ENCODE results near the gene EFCC1.

Gene EFCC1

GRCh38 chr3:129050556-129051295, 49.6 kb downstream of the EFCC1 start:
- no peaks in the 10 kb centered on the region for H3K27me3 ChIP-seq (ENCODE audit: insufficient read depth, low read length)
- no peak overlapping the region for H3K18ac ChIP-seq (ENCODE audit: low read length)
- H3K4me3 ChIP-seq (ENCODE audit: low read depth, low read length) = no peak overlapping the region
- no peak overlapping the region for H3K27ac ChIP-seq (ENCODE audit: low read depth, low read length)
- H3K4me2 ChIP-seq (ENCODE audit: low read length) = no peak overlapping the region
- no peak overlapping the region for H3K23ac ChIP-seq (ENCODE audit: low read length)
- no peaks in the 10 kb centered on the region for H3K4me1 ChIP-seq (ENCODE audit: control insufficient read depth in 1 of 2, insufficient read depth in 2 of 2, low read length in 2 of 2)
- no peak overlapping the region for H2BK12ac ChIP-seq (ENCODE audit: low read length)
- no peak overlapping the region for H3K9ac ChIP-seq (ENCODE audit: low read length)
- H2AK5ac ChIP-seq (ENCODE audit: low read length) = no peak overlapping the region
- DNase-seq = no peak
- no peaks in the 10 kb centered on the region for H3K79me2 ChIP-seq (ENCODE audit: control insufficient read depth, insufficient read depth, low read length, poor library complexity)
- H2BK120ac ChIP-seq (ENCODE audit: insufficient read depth, low read length, poor library complexity) = no peak overlapping the region
- no peak overlapping the region for H4K8ac ChIP-seq (ENCODE audit: low read depth, low read length)
- H3K14ac ChIP-seq (ENCODE audit: low read length) = no peak overlapping the region
- H2AFZ ChIP-seq (ENCODE audit: insufficient read depth, low read length, poor library complexity) = no peak overlapping the region
- H3K79me1 ChIP-seq (ENCODE audit: low read length) = no peaks in the 10 kb centered on the region
- WGBS (ENCODE audit: extremely low coverage, insufficient coverage, insufficient read length) = no CpG with 5 or more reads among the region's 12 CpGs
- no peak overlapping the region for H2BK5ac ChIP-seq (ENCODE audit: low read depth, low read length, poor library complexity)
- H4K12ac ChIP-seq (ENCODE audit: low read depth, low read length) = no peak overlapping the region
- no peaks in the 10 kb centered on the region for H3K36me3 ChIP-seq (ENCODE audit: control insufficient read depth in 1 of 2, insufficient read depth in 2 of 2, low read length in 2 of 2)
- H3K4ac ChIP-seq (ENCODE audit: low read depth, low read length) = no peak overlapping the region
- H4K91ac ChIP-seq (ENCODE audit: low read depth, low read length) = no peak overlapping the region
- peaks cover 8% of the 10 kb centered on the region for H3K9me3 ChIP-seq (ENCODE audit: insufficient read depth, low read depth, low read length)

DNA sequence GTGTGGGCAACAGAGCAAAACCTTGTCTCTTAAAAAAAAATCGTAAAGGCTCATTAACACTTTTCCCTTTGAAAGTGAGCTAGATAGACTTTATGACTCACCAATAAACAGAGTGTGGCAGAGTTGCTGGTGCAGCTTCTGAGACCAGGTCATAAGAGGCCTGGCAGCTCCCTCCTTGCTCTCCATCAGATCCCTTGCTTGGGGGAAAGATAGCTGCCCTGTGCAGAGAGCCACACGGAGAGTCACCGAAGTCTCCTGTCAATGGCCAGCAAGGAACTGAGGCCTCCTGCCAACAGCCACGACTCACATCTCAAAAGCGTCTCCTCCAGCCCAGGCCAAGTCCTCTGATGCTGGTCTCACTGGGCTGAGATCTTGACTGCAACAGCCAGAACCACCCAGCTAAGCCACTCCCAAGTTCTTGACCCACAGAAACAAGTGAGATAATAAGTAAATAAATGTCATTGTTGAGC, 50.8 kb downstream of the EFCC1 start:
- DNase-seq = no peak
- no peaks in the 10 kb centered on the region for H3K4me1 ChIP-seq (ENCODE audit: control insufficient read depth in 1 of 2, insufficient read depth in 2 of 2, low read length in 2 of 2)
- H3K9me3 ChIP-seq (ENCODE audit: insufficient read depth, low read depth, low read length) = peaks cover 6% of the 10 kb centered on the region
- no peaks in the 10 kb centered on the region for H3K27me3 ChIP-seq (ENCODE audit: insufficient read depth, low read length)
- no peak overlapping the region for H3K18ac ChIP-seq (ENCODE audit: low read length)
- no peak overlapping the region for H3K4me2 ChIP-seq (ENCODE audit: low read length)
- H3K79me1 ChIP-seq (ENCODE audit: low read length) = no peaks in the 10 kb centered on the region
- no peak overlapping the region for H2AK5ac ChIP-seq (ENCODE audit: low read length)
- no peak overlapping the region for H3K27ac ChIP-seq (ENCODE audit: low read depth, low read length)
- no peak overlapping the region for H2BK120ac ChIP-seq (ENCODE audit: insufficient read depth, low read length, poor library complexity)
- H3K9ac ChIP-seq (ENCODE audit: low read length) = no peak overlapping the region
- H4K8ac ChIP-seq (ENCODE audit: low read depth, low read length) = no peak overlapping the region
- no peak overlapping the region for H4K91ac ChIP-seq (ENCODE audit: low read depth, low read length)
- H3K36me3 ChIP-seq (ENCODE audit: control insufficient read depth in 1 of 2, insufficient read depth in 2 of 2, low read length in 2 of 2) = no peaks in the 10 kb centered on the region
- no peak overlapping the region for H3K14ac ChIP-seq (ENCODE audit: low read length)
- H2BK5ac ChIP-seq (ENCODE audit: low read depth, low read length, poor library complexity) = no peak overlapping the region
- H3K23ac ChIP-seq (ENCODE audit: low read length) = no peak overlapping the region
- H3K79me2 ChIP-seq (ENCODE audit: control insufficient read depth, insufficient read depth, low read length, poor library complexity) = no peaks in the 10 kb centered on the region
- H3K4me3 ChIP-seq (ENCODE audit: low read depth, low read length) = no peak overlapping the region
- no CpG with 5 or more reads among the region's 5 CpGs for WGBS (ENCODE audit: extremely low coverage, insufficient coverage, insufficient read length)
- H3K4ac ChIP-seq (ENCODE audit: low read depth, low read length) = no peak overlapping the region
- H2BK12ac ChIP-seq (ENCODE audit: low read length) = no peak overlapping the region
- H2AFZ ChIP-seq (ENCODE audit: insufficient read depth, low read length, poor library complexity) = no peak overlapping the region
- no peak overlapping the region for H4K12ac ChIP-seq (ENCODE audit: low read depth, low read length)

GRCh38 chr3:129052675-129053074, 51.6 kb downstream of the EFCC1 start:
- Histone ChIP-seq H3K79me1 (ENCODE audit: low read length) (no peaks in the 10 kb centered on the region), H4K12ac (ENCODE audit: low read depth, low read length) (no peak overlapping the region), H3K27me3 (ENCODE audit: insufficient read depth, low read length) (no peaks in the 10 kb centered on the region), H3K4me2 (ENCODE audit: low read length) (no peak overlapping the region), H2AK5ac (ENCODE audit: low read length) (no peak overlapping the region), H4K91ac (ENCODE audit: low read depth, low read length) (no peak overlapping the region), H2BK12ac (ENCODE audit: low read length) (no peak overlapping the region), H3K14ac (ENCODE audit: low read length) (no peak overlapping the region), H3K23ac (ENCODE audit: low read length) (no peak overlapping the region), H3K9me3 (ENCODE audit: insufficient read depth, low read depth, low read length) (no peaks in the 10 kb centered on the region), H4K8ac (ENCODE audit: low read depth, low read length) (no peak overlapping the region), H2BK5ac (ENCODE audit: low read depth, low read length, poor library complexity) (no peak overlapping the region), H3K4me1 (ENCODE audit: control insufficient read depth in 1 of 2, insufficient read depth in 2 of 2, low read length in 2 of 2) (no peaks in the 10 kb centered on the region), H3K4me3 (ENCODE audit: low read depth, low read length) (no peak overlapping the region), H2BK120ac (ENCODE audit: insufficient read depth, low read length, poor library complexity) (no peak overlapping the region), H3K4ac (ENCODE audit: low read depth, low read length) (no peak overlapping the region), H2AFZ (ENCODE audit: insufficient read depth, low read length, poor library complexity) (no peak overlapping the region), H3K18ac (ENCODE audit: low read length) (no peak overlapping the region), H3K79me2 (ENCODE audit: control insufficient read depth, insufficient read depth, low read length, poor library complexity) (no peaks in the 10 kb centered on the region), H3K36me3 (ENCODE audit: control insufficient read depth in 1 of 2, insufficient read depth in 2 of 2, low read length in 2 of 2) (no peaks in the 10 kb centered on the region), H3K27ac (ENCODE audit: low read depth, low read length) (no peak overlapping the region), H3K9ac (ENCODE audit: low read length) (no peak overlapping the region)
- no peak for DNase-seq
- WGBS (ENCODE audit: extremely low coverage, insufficient coverage, insufficient read length) = no CpG with 5 or more reads among the region's 6 CpGs

DNA sequence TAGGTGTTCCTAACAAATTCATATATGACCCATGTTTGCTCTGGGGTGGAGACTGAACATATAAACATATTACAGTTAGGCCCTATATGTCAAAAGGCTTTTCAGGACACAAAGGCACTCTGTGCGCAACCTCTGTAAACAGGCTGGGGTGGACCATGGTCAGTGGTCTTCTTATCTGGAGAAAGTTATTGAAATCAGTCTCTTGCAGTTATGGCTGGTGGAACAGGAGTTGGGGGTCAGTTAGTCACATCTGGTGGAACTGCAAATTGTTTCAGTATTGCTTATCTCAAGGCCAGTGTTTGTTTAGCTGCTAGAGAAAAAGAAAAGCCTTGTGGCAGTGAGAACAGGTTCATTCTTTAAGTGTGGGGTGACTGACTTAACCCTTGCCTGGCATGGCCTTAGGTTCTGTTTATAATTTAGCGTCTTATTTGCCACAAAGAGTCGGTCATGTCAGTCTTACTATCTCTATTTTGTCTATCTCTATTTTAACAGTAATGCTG, 53.6 kb downstream of the EFCC1 start:
- Histone ChIP-seq H4K8ac (ENCODE audit: low read depth, low read length) (no peak overlapping the region), H3K27me3 (ENCODE audit: insufficient read depth, low read length) (no peaks in the 10 kb centered on the region), H3K23ac (ENCODE audit: low read length) (no peak overlapping the region), H3K4me3 (ENCODE audit: low read depth, low read length) (no peak overlapping the region), H3K36me3 (ENCODE audit: control insufficient read depth in 1 of 2, insufficient read depth in 2 of 2, low read length in 2 of 2) (no peaks in the 10 kb centered on the region), H4K91ac (ENCODE audit: low read depth, low read length) (no peak overlapping the region), H3K4me2 (ENCODE audit: low read length) (no peak overlapping the region), H2BK12ac (ENCODE audit: low read length) (no peak overlapping the region), H3K9me3 (ENCODE audit: insufficient read depth, low read depth, low read length) (no peaks in the 10 kb centered on the region), H2AFZ (ENCODE audit: insufficient read depth, low read length, poor library complexity) (no peak overlapping the region), H3K9ac (ENCODE audit: low read length) (no peak overlapping the region), H2AK5ac (ENCODE audit: low read length) (no peak overlapping the region), H4K12ac (ENCODE audit: low read depth, low read length) (no peak overlapping the region), H3K79me1 (ENCODE audit: low read length) (no peaks in the 10 kb centered on the region), H2BK120ac (ENCODE audit: insufficient read depth, low read length, poor library complexity) (no peak overlapping the region), H3K4ac (ENCODE audit: low read depth, low read length) (no peak overlapping the region), H2BK5ac (ENCODE audit: low read depth, low read length, poor library complexity) (no peak overlapping the region), H3K27ac (ENCODE audit: low read depth, low read length) (no peak overlapping the region), H3K4me1 (ENCODE audit: control insufficient read depth in 1 of 2, insufficient read depth in 2 of 2, low read length in 2 of 2) (no peaks in the 10 kb centered on the region), H3K79me2 (ENCODE audit: control insufficient read depth, insufficient read depth, low read length, poor library complexity) (peaks cover 2% of the 10 kb centered on the region), H3K14ac (ENCODE audit: low read length) (no peak overlapping the region), H3K18ac (ENCODE audit: low read length) (no peak overlapping the region)
- no CpG with 5 or more reads among the region's 3 CpGs for WGBS (ENCODE audit: extremely low coverage, insufficient coverage, insufficient read length)
- DNase-seq = no peak

Measured in trophoblast cell (in vitro differentiated cells and primary cell).